Progenitor cell of endocrine pancreas (in vitro differentiated cells): ENCODE measurements around the gene CACNG4. TPM values are rescaled to one million over a fixed set of nuclear protein-coding genes. Genes with fewer than 3 reads are reported as not detected.

Experiments
- DNase-seq: peaks from one replicate; pipeline ENCODE4 v3.0.0; 2021; ENCODE audit warnings: low spot score; ENCODE audit not compliant: unreplicated experiment
- H3K27ac Mint-ChIP-seq: 2 replicates; pipeline ENCODE4 v1.8.0; 2021; ENCODE audit warnings: mild to moderate bottlenecking, moderate library complexity, mixed read lengths
- H3K27me3 Mint-ChIP-seq: 2 replicates; pipeline ENCODE4 v1.8.0; 2021; ENCODE audit warnings: mixed read lengths
- H3K36me3 Mint-ChIP-seq: 2 replicates; pipeline ENCODE4 v1.8.0; 2022; ENCODE audit warnings: mixed read lengths; ENCODE audit not compliant: insufficient read depth
- H3K4me1 Mint-ChIP-seq: 2 replicates; pipeline ENCODE4 v1.8.0; 2021; ENCODE audit warnings: low read depth, mixed read lengths
- H3K4me3 Mint-ChIP-seq: 2 replicates; pipeline ENCODE4 v1.8.0; 2021; ENCODE audit warnings: low read depth, mild to moderate bottlenecking, moderate library complexity, mixed read lengths
- H3K9me3 Mint-ChIP-seq: 2 replicates; pipeline ENCODE4 v1.8.0; 2021; ENCODE audit warnings: low read depth, mixed read lengths
- total RNA-seq: library from RNA; stranded (reverse); gene quantifications from 2 replicates; pipeline ENCODE4 v1.2.1, GENCODE V29; 2021
- TF ChIP-seq, protein P1 (sequence below): fragments of 200-600 bp; sonication (generic); IDR thresholded peaks from one replicate; pipeline ENCODE4 v1.5.0; 2021; ENCODE audit warnings: antibody characterized with exemption, mild to moderate bottlenecking; ENCODE audit not compliant: unreplicated experiment

CACNG4 gene
- total RNA-seq, 1 donor from 2014 or later: 6.5 TPM

DNA sequence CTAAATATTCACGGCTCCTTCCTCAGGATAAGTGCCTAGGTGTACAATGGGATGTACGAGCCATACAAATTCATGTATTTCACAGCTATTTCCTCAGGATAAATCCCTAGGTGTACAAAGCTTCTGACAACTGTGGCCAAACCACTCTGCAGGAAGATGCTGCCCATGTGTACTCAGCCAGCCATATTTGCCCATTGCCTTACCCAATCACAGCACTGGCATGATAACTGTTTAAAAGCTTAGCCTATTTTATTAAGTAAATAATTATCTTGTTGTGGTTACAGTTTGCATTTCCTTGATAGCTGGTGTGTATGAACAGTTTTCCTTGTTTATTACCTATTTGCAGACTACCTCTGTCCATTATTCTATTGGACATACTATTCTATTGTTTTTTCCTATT, 115.0 kb downstream of the CACNG4 start:
- Mint-ChIP-seq H3K36me3 (peaks cover 7% of the 10 kb centered on the region), H3K27me3 (no peaks in the 10 kb centered on the region), H3K4me3 (no peak overlapping the region), H3K9me3 (no peaks in the 10 kb centered on the region), H3K4me1 (peaks cover 21% of the 10 kb centered on the region), H3K27ac (no peak overlapping the region)
- DNase-seq: no peak
- TF ChIP-seq, protein P1, sequence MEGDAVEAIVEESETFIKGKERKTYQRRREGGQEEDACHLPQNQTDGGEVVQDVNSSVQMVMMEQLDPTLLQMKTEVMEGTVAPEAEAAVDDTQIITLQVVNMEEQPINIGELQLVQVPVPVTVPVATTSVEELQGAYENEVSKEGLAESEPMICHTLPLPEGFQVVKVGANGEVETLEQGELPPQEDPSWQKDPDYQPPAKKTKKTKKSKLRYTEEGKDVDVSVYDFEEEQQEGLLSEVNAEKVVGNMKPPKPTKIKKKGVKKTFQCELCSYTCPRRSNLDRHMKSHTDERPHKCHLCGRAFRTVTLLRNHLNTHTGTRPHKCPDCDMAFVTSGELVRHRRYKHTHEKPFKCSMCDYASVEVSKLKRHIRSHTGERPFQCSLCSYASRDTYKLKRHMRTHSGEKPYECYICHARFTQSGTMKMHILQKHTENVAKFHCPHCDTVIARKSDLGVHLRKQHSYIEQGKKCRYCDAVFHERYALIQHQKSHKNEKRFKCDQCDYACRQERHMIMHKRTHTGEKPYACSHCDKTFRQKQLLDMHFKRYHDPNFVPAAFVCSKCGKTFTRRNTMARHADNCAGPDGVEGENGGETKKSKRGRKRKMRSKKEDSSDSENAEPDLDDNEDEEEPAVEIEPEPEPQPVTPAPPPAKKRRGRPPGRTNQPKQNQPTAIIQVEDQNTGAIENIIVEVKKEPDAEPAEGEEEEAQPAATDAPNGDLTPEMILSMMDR: no peak

DNA sequence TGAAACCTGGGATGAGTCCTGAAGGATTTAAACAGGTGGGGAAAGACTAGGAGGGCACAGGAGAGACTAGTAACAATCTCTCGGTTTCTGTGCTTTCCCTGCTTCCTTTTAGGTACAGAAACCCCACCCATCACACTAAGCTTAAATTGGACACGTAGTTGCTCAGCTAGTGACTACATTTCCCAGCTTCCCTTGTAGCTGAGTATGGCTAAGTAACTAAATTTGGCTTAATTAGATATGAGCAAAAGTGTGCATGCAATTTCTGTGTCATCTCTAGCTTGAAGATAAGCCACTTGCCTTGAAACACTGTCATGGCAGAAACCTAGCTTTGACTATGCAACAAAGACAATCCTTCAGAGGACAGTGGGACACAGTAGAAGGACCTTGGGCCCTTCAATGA, 116.3 kb downstream of the CACNG4 start:
- Mint-ChIP-seq H3K9me3 (no peaks in the 10 kb centered on the region), H3K36me3 (peaks cover 14% of the 10 kb centered on the region), H3K27ac (no peak overlapping the region), H3K27me3 (no peaks in the 10 kb centered on the region), H3K4me3 (no peak overlapping the region), H3K4me1 (peaks cover 12% of the 10 kb centered on the region)
- TF ChIP-seq, protein P1: no peak
- DNase-seq: no peak

DNA sequence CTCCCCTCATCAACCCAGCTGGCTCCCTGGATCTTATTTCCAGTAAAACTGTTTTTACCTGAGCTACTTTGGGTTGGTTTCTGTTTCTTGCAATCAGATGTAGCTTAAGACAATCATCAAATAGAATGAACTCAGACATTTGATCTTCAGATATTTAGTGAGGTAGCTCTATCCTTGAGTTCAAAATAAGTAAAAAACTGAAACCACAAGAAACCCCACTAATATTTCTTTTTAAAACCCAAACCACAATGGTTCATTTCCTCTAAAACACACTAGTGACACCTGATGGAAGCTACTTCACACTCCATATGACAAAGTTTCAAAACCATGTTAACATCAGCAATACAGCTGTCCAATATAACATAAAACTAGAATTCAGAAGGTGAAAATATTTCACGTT, 117.6 kb downstream of the CACNG4 start:
- peaks cover 21% of the 10 kb centered on the region for H3K36me3 Mint-ChIP-seq
- peaks cover under 1% of the 10 kb centered on the region for H3K4me1 Mint-ChIP-seq
- TF ChIP-seq, protein P1: no peak
- no peaks in the 10 kb centered on the region for H3K27me3 Mint-ChIP-seq
- no peaks in the 10 kb centered on the region for H3K9me3 Mint-ChIP-seq
- no peak overlapping the region for H3K4me3 Mint-ChIP-seq
- H3K27ac Mint-ChIP-seq: no peak overlapping the region
- DNase-seq: no peak

Other genes starting within 250 kb of the CACNG4 start
- gene CACNG5, start 129.6 kb upstream of the CACNG4 start, total RNA-seq: not detected in 2 replicates
- 0.22 TPM in 1 of 2 replicates, not detected in the other for gene CACNG1, start 79.8 kb downstream of the CACNG4 start, total RNA-seq